ENCODE measurements around the gene SLC47A2. TPM values are rescaled to one million over a fixed set of nuclear protein-coding genes. Genes with fewer than 3 reads are reported as not detected.

SLC47A2 gene
- total and polyA plus RNA-seq, 2 of the 13 experiments (the other 11 are each of a cell fraction or from before 2014, with no cell fraction given): 0.04 TPM; not detected in 1

DNA sequence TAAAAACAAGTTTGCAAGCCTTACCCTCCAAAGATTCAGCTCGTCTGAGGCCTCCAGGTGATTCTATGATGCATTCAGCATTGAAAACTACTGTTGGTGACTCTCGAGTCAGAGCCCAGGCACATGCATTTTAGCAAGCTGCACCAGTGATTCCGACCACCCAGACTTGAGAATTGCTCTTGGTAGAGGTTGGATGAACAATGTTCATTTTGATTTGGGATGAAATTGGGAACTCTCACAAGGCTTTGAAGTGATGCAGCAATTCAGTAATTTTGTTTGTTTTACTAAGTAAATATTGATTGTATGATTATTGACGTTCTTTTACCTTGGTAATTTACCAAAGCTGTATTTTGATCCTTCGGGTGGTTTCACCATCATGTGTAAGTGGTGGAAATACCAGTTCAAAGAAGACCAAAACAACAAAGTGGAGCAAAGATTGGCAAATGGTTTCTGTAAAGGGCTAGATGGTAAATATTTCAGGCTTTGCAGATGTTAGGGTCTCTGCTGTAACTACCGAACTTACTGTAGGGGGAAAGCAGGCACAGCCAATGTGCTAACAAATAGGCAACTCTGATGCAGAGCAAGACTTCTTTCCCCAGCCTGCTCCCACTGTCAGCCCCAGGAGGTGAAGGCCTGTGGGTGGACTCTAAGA lies 56.0 kb downstream of the SLC47A2 start (continued):
- peak; percentile 88 to 98; a peak in 3 of 4 replicates for TF ChIP-seq EP300 (IDR thresholded peaks at IDR 0.05; ENCODE audit: low read depth in 2 of 2, low read length in 2 of 2)
- peak; percentile 95 for TF ChIP-seq EP300 (CRISPR knock-in tag; IDR thresholded peaks at IDR 0.05; ENCODE audit: borderline replicate concordance)
- TF ChIP-seq JUN (CRISPR knock-in tag; IDR thresholded peaks at IDR 0.05): no peak
- TF ChIP-seq, protein P1, sequence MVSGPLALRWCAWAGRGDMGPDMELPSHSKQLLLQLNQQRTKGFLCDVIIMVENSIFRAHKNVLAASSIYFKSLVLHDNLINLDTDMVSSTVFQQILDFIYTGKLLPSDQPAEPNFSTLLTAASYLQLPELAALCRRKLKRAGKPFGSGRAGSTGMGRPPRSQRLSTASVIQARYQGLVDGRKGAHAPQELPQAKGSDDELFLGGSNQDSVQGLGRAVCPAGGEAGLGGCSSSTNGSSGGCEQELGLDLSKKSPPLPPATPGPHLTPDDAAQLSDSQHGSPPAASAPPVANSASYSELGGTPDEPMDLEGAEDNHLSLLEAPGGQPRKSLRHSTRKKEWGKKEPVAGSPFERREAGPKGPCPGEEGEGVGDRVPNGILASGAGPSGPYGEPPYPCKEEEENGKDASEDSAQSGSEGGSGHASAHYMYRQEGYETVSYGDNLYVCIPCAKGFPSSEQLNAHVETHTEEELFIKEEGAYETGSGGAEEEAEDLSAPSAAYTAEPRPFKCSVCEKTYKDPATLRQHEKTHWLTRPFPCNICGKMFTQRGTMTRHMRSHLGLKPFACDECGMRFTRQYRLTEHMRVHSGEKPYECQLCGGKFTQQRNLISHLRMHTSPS (CRISPR knock-in tag; IDR thresholded peaks at IDR 0.05; ENCODE audit: low read depth): 0 out of 2 replicates have a peak, but pooled peaks have one; percentile 35
- peak; percentile 95 for TF ChIP-seq LCORL (IDR thresholded peaks at IDR 0.05)
- TF ChIP-seq LCORL (CRISPR knock-in tag; IDR thresholded peaks at IDR 0.05): peak; percentile 91
- TF ChIP-seq NAIF1 (CRISPR knock-in tag; IDR thresholded peaks at IDR 0.05; ENCODE audit: borderline replicate concordance): no peak
- peak; percentile 84 for TF ChIP-seq MEF2D (CRISPR knock-in tag; IDR thresholded peaks at IDR 0.05)
- TF ChIP-seq, protein P2, sequence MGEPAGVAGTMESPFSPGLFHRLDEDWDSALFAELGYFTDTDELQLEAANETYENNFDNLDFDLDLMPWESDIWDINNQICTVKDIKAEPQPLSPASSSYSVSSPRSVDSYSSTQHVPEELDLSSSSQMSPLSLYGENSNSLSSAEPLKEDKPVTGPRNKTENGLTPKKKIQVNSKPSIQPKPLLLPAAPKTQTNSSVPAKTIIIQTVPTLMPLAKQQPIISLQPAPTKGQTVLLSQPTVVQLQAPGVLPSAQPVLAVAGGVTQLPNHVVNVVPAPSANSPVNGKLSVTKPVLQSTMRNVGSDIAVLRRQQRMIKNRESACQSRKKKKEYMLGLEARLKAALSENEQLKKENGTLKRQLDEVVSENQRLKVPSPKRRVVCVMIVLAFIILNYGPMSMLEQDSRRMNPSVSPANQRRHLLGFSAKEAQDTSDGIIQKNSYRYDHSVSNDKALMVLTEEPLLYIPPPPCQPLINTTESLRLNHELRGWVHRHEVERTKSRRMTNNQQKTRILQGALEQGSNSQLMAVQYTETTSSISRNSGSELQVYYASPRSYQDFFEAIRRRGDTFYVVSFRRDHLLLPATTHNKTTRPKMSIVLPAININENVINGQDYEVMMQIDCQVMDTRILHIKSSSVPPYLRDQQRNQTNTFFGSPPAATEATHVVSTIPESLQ (CRISPR knock-in tag; conservative IDR thresholded peaks at IDR 0.05): no peak
- TF ChIP-seq, protein P3, sequence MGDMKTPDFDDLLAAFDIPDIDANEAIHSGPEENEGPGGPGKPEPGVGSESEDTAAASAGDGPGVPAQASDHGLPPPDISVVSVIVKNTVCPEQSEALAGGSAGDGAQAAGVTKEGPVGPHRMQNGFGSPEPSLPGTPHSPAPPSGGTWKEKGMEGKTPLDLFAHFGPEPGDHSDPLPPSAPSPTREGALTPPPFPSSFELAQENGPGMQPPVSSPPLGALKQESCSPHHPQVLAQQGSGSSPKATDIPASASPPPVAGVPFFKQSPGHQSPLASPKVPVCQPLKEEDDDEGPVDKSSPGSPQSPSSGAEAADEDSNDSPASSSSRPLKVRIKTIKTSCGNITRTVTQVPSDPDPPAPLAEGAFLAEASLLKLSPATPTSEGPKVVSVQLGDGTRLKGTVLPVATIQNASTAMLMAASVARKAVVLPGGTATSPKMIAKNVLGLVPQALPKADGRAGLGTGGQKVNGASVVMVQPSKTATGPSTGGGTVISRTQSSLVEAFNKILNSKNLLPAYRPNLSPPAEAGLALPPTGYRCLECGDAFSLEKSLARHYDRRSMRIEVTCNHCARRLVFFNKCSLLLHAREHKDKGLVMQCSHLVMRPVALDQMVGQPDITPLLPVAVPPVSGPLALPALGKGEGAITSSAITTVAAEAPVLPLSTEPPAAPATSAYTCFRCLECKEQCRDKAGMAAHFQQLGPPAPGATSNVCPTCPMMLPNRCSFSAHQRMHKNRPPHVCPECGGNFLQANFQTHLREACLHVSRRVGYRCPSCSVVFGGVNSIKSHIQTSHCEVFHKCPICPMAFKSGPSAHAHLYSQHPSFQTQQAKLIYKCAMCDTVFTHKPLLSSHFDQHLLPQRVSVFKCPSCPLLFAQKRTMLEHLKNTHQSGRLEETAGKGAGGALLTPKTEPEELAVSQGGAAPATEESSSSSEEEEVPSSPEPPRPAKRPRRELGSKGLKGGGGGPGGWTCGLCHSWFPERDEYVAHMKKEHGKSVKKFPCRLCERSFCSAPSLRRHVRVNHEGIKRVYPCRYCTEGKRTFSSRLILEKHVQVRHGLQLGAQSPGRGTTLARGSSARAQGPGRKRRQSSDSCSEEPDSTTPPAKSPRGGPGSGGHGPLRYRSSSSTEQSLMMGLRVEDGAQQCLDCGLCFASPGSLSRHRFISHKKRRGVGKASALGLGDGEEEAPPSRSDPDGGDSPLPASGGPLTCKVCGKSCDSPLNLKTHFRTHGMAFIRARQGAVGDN (CRISPR knock-in tag; IDR thresholded peaks at IDR 0.05): no peak
- no peak for TF ChIP-seq ZZZ3 (CRISPR knock-in tag; IDR thresholded peaks at IDR 0.05; ENCODE audit: borderline replicate concordance)
- no peak for TF ChIP-seq NFKB2 (CRISPR knock-in tag; IDR thresholded peaks at IDR 0.05; ENCODE audit: borderline replicate concordance)
- no peak for TF ChIP-seq NRL (CRISPR knock-in tag; IDR thresholded peaks at IDR 0.05; ENCODE audit: borderline replicate concordance)
- TF ChIP-seq MTF2 (CRISPR knock-in tag; IDR thresholded peaks at IDR 0.05; ENCODE audit: borderline replicate concordance): no peak
- TF ChIP-seq HDAC1 (CRISPR knock-in tag; IDR thresholded peaks at IDR 0.05): peak; percentile 52
- no peak for TF ChIP-seq ZNF263 (CRISPR knock-in tag; IDR thresholded peaks at IDR 0.05)
- no peak for TF ChIP-seq ZMYM2 (CRISPR knock-in tag; IDR thresholded peaks at IDR 0.05)
- TF ChIP-seq ZNF773 (CRISPR knock-in tag; IDR thresholded peaks at IDR 0.05; ENCODE audit: borderline replicate concordance): no peak
- TF ChIP-seq, protein P4, sequence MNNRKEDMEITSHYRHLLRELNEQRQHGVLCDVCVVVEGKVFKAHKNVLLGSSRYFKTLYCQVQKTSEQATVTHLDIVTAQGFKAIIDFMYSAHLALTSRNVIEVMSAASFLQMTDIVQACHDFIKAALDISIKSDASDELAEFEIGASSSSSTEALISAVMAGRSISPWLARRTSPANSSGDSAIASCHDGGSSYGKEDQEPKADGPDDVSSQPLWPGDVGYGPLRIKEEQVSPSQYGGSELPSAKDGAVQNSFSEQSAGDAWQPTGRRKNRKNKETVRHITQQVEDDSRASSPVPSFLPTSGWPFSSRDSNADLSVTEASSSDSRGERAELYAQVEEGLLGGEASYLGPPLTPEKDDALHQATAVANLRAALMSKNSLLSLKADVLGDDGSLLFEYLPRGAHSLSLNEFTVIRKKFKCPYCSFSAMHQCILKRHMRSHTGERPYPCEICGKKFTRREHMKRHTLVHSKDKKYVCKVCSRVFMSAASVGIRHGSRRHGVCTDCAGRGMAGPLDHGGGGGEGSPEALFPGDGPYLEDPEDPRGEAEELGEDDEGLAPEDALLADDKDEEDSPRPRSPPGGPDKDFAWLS (CRISPR knock-in tag; IDR thresholded peaks at IDR 0.05; ENCODE audit: borderline replicate concordance): no peak
